Left lung (tissue), 10 donors: Measurements from ENCODE around the gene IWS1. TPM values are rescaled to one million over a fixed set of nuclear protein-coding genes. Genes with fewer than 3 reads are reported as not detected.
A peak's percentile ranks its signal among the peaks of the same experiment; 100 is the strongest.

ENCODE experiments used
- ATAC-seq: fragments of 200-7000 bp; cut with Tn5 transposase; one replicate; pipeline ENCODE4 v1.9.1; 2020; ENCODE audit warnings: moderate library complexity
- DNase-seq, 4 donors: peaks; one replicate each; pipeline ENCODE4 v3.0.0-alpha.2; 2013 to 2020
- H3K27ac ChIP-seq, 2 donors: fragments of 200-600 bp; sonication (generic) in 1 of 2; one replicate each; pipeline versions ENCODE4 v1.5.0 to v1.8.0; 2020 to 2021
- H3K27me3 ChIP-seq, 2 donors: fragments of 200-600 bp; sonication (generic) in 1 of 2; one replicate each; pipeline versions ENCODE4 v1.5.0 to v1.8.0; 2020 to 2021
- H3K36me3 ChIP-seq, 2 donors: fragments of 200-600 bp; sonication (generic) in 1 of 2; one replicate each; pipeline versions ENCODE4 v1.5.0 to v1.8.0; 2020 to 2021
- H3K4me1 ChIP-seq, 2 donors: fragments of 200-600 bp; one replicate each; pipeline ENCODE4 v1.8.0; 2021
- H3K4me3 ChIP-seq, 2 donors: fragments of 200-600 bp; sonication (generic) in 1 of 2; one replicate each; pipeline versions ENCODE4 v1.5.0 to v1.8.0; 2020 to 2021; ENCODE audit warnings: mild to moderate bottlenecking in 1 of 2
- H3K9me3 ChIP-seq, 2 donors: fragments of 200-600 bp; sonication (generic) in 1 of 2; one replicate each; pipeline versions ENCODE4 v1.5.0 to v1.8.0; 2020 to 2021
- CTCF ChIP-seq, 2 donors: fragments of 200-600 bp; sonication (generic) in 1 of 2; IDR thresholded peaks; one replicate each; pipeline versions ENCODE4 v1.5.0 to v1.8.0; 2021; ENCODE audit warnings: antibody characterized with exemption in 2 of 2
- intact Hi-C, 2 donors: fragments of 100-400 bp; cut with DNase I; formaldehyde crosslinking; loops; one replicate each; pipeline versions ENCODE4 v1.11.2 to v1.14.2; 2022
- polyA plus RNA-seq, 6 donors: library from polyadenylated mRNA; unstranded; fragments of 120-200 nt; gene quantifications; one replicate each; pipeline ENCODE4 v1.2.1, GENCODE V29; 2013; ENCODE audit not compliant: insufficient read length in 6 of 6
- total RNA-seq, 2 donors: library from RNA; stranded (reverse); fragmentation: NEBNext Ultra II Directional; extraction: Animal tissue kit (Norgen Biotek cat#: 25700); gene quantifications; one replicate each; pipeline ENCODE4 v1.2.1, GENCODE V29; 2021
- donor health status: DM: no; HTN: yes; CAD: no.
- donor health status: DM: no; HTN: no; CAD: no.

IWS1 gene
- total and polyA plus RNA-seq, 8 donors = 37.2 to 72.9 (median 67.5) TPM

GRCh38 chr2:127565261-127566138 lies 39.2 kb upstream of the IWS1 start:
- H3K4me3 ChIP-seq = no peak overlapping the region
- peaks cover 0 to 6% of the 10 kb centered on the region in 2 donors for H3K4me1 ChIP-seq
- TF ChIP-seq CTCF (IDR thresholded peaks at IDR 0.05) = no peak
- no peaks in the 10 kb centered on the region for H3K27me3 ChIP-seq
- intact Hi-C loops = no loop called here
- ATAC-seq = no peak
- H3K36me3 ChIP-seq = no peaks in the 10 kb centered on the region
- no peak for DNase-seq
- H3K9me3 ChIP-seq = no peaks in the 10 kb centered on the region
- H3K27ac ChIP-seq = no peak overlapping the region

DNA sequence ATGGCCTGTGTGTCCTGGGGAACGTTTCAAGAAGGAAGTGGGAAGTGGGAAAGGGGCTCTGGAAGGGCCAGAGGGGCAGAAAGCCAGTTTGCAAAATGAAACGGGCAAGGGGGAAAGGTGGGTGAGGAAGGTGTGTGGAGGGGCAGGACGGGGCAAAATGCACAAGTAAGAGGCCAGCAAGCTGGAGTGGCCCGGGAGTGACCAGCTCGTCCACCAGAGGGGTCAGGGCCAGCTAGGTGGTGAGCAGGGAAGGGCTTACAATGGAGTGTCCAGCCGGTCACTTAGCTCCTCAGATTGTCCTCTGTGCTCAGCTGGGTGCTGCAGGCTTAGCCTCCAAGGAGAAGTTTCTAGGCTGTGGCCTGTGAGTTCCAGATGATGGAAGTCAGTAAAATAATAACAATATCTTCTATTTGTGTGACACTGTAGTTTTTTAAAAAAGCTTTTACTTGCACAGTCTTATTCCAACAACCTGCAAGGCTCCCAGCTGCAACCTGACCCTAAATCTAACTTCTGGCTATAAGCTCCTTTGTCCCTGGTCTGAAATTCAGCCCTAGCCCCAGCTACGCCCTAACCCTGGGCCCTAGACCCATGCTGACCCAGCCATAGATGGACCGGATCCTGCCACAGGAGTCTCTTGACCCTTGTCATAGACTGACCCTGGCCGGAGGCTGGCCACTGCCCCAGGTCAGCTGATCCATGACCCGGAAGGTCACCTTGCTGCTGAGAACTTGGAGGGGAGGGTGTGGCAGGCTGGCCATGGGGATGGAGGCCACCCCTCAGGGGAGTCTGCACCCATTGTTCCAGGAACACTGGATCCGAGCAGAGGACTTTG lies 38.4 kb upstream of the IWS1 start:
- no peak for TF ChIP-seq CTCF (IDR thresholded peaks at IDR 0.05)
- intact Hi-C loops = no loop called here
- Histone ChIP-seq H3K4me1 (peaks cover 0 to 6% of the 10 kb centered on the region in 2 donors), H3K4me3 (no peak overlapping the region), H3K27ac (peak overlapping the region in 1 of 2 donors; percentile 64), H3K9me3 (no peaks in the 10 kb centered on the region), H3K27me3 (no peaks in the 10 kb centered on the region), H3K36me3 (no peaks in the 10 kb centered on the region)
- no peak for ATAC-seq
- DNase-seq = no peak

DNA sequence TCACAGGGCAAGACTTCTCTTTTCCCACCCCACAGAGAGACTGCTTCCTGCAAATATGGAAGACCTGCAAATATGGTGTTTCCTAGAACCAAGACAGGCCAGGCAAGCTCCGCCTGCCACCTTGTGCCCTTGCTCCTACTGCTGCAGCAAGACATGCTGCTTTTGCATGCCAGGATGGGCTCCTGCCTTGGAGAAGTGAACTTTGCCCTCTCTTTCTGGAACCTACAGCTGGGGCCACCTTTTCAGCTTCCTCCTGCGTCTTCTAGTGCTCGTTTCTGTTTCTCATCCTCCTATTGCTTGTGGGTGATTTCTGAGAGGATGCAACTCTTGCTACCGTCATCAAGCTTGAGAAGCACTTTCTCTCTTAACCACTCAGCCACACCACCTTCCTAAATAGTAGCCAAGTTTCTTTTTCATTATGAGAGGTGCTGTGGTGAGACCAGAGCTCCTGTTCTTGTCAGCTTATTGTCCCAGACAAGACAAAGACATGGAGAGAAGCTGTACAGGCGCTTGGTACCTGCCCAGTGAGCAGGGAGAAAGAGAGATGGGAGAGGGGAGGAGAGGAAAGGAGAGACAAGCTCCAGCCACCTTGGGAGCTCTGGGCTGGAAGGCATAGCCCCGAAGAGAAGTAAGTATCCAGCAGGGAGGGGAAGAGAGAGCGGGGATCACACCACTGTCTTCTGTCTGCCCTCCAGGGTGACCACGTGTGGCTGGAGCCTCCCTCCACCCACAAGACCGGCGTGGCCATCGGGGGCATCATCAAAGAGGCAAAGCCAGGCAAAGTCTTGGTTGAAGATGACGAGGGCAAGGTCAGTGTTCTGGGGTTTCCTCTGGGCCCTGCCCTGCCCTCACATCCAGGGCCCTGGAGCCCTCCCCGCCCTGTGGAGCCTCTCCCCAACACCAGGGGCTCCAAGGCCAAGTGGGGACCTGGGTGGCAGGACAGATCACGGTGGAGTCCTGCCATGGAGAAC lies 37.5 kb upstream of the IWS1 start:
- Histone ChIP-seq H3K36me3 (no peaks in the 10 kb centered on the region), H3K4me3 (no peak overlapping the region), H3K9me3 (no peaks in the 10 kb centered on the region), H3K4me1 (peaks cover 0 to 6% of the 10 kb centered on the region in 2 donors), H3K27ac (peak overlapping the region in 1 of 2 donors; percentile 64), H3K27me3 (no peaks in the 10 kb centered on the region)
- DNase-seq (no peak), ATAC-seq (peak; percentile 20)
- intact Hi-C loops = no loop called here
- no peak for TF ChIP-seq CTCF (IDR thresholded peaks at IDR 0.05)

DNA sequence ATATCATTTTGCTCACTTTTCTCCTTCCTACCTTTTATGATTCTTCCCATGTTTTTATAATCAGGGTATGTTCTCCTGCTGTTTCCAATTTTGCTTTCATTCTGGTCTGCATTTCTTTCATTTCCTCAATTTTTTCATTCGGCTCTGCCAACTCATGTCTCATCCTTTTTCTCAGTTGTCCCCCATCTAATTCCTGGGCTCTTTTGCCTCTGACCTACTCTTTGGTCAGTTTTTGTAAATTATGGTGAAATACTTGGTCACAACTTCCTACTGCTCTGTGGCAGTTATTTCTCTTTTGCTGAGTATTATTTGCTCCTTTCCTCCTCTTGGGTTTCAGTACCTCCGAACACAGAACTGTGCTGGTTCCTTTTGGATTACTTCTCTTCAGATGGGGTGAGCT lies 36.6 kb upstream of the IWS1 start:
- ATAC-seq (peak; percentile 15), DNase-seq (no peak)
- Histone ChIP-seq H3K4me1 (peaks cover 0 to 6% of the 10 kb centered on the region in 2 donors), H3K27ac (peak overlapping the region in 1 of 2 donors; percentile 64), H3K27me3 (no peaks in the 10 kb centered on the region), H3K4me3 (no peak overlapping the region), H3K9me3 (no peaks in the 10 kb centered on the region), H3K36me3 (no peaks in the 10 kb centered on the region)
- TF ChIP-seq CTCF (IDR thresholded peaks at IDR 0.05) = no peak
- intact Hi-C loops = no loop called here
